GM10847 (cell line): ENCODE data around the gene TC2N.

Source experiments
- POLR2A ChIP-seq: IDR thresholded peaks from 2 replicates; pipeline ENCODE4 v1.6.1; 2011; ENCODE audit not compliant: insufficient read length; ENCODE audit errors: extremely low read depth

The TC2N gene

DNA sequence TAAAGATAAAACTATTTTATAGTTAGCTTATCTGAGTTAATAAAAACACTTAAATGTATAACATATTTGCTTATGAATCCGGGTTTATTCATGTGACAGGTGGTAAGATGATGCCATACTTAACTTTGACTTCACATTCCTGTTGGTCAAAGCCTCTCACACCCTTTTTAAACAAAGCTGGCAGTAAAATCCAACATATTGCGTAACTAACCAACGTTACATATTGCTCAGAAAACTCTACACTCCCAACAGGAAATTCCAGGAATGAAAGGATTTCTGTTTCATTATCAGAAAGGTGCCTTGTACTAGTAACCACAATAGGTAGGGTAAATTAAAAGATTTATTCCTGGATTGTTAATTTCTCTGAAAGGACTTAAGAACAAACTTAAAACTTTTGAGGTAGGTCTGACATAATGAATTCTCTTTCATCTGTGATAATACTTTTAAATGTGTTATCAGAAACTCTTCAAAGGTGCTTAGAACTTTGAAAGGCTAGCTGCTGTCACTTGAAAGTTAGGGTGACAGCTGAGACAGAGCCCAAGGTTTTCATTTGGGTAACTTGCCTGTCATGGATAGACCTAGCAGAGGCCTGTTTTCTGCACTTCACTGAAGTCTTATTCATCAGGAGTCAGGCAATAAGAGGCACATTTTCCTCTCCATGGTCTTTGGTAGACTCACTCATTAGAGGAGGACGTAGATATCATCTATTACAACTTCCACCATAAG, 111.6 kb downstream of the TC2N start:
- no peak for TF ChIP-seq POLR2A

DNA sequence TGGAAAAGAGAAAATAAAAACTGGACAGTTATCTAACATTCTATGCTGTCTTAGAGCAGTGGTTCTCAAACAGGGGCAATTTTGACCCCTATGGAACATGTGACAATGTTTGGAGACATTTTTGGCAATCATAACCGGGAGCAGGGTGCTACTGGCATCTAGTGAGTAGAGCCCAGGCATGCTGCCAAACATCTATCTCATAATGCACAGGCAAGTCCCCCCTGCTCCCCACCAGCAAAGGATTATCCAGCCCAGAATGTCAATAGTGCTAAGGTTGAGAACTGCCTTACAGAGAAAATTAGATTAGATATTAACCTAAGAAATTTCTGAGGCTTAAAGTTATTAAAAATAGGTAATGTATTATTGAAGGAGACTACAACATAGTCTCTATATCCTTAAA, 112.5 kb downstream of the TC2N start:
- TF ChIP-seq POLR2A, result no peak

DNA sequence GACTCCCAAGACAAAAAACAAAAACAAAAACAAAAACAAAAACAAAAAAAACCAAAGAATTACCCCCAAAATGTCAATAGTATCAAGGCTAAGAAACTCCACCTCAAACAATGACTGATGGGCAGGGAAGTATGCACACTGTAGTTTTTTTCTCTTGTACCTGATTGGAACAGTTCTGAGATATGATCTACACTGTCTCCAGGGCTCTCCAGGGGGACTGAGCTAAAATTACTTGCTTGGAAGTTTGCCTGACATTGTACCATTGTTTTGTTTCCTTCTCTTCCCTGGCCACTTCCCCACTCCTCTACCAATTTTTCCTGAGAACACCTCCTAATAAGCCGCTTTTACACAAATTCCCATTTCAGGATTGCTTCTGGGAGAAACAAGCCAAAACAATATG, 113.2 kb downstream of the TC2N start:
- TF ChIP-seq POLR2A, result no peak

GRCh38 chr14:91753501-91754128, 113.7 kb downstream of the TC2N start:
- TF ChIP-seq POLR2A, result no peak

- no peak for TF ChIP-seq POLR2A
Measured at GRCh38 chr14:91752961-91753360, 114.4 kb downstream of the TC2N start.

GRCh38 chr14:91751719-91752118, 115.6 kb downstream of the TC2N start:
- TF ChIP-seq POLR2A, result no peak

DNA sequence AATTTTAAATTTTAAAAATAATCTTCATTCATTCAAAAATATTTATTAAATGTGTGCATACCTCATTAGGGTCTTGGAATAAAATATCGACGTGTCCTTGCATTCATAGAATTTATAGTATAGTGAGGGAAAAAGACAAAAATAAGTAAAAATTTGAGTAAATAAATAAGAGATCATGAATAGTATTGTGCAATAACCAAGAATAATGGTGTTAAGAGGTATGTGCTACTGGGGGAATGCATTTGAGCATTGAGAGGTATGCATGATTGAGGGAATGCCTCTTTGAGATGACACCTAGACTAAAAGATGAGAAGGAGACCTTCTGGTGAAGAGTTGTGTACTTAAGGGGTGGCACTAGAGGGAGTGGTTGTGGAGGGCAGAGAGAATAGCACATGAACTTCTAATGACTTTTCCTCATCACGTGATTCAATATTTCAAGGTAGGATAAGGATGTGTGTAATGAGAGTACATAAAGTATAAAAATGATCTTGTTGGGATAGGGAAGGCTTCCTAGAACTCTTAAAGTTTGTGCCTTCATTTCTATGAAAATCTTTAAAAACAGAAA, 116.6 kb downstream of the TC2N start:
- no peak for TF ChIP-seq POLR2A

DNA sequence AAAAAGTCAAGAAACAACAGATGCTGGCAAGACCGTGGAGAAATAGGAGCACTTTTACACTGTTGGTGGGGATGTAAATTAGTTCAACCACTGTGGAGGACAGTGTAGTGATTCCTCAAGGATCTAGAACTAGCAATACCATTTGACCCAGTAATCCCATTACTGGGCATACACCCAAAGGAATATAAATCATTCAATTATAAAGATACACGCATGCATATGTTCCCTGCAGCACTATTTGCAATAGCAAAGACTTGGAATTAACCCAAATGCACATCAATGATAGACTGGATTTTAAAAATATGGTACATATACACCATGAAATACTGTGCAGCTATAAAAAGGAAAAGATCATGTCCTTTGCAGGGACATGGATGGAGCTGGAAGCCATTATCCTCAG, 117.5 kb downstream of the TC2N start:
- no peak for TF ChIP-seq POLR2A

- TF ChIP-seq POLR2A, result no peak
Measured at GRCh38 chr14:91748049-91748448, 119.3 kb downstream of the TC2N start.

DNA sequence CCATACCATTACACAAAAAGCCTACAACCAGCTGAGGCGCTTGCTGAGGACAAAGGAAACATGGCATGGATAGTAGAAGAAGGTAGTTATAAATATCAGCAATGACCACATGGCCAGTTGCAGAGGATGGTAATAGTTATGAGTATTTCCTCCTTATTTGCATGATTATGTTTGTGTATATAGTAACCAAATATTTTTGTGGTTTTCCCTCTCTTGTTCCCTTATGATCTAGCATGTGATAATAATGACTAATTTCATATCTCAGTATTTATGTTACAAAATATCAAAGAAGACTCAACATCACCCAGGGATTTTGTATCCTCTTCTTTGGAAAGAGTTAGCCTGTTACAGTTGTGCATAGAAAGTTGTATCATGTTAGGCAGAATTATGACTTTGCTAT, 122.0 kb downstream of the TC2N start:
- no peak for TF ChIP-seq POLR2A

DNA sequence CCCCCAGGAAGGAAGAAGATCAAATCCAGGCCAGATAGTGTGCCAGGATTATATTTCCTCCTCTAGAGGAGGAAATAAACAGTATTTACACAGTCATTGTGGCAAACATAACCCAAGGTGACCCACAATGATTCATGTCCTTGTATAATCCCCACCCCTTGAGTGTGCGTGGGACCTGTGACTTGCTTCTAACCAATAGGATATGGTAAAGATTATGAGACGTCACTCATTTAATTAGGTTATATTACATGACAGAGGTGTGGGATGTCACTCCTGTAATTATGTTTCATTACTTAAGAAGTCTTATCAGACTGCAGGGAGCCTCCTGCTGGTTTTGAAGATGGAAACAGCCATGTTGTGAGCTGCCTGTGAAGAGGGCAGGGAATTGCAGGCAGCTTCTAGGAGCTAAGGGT, 123.3 kb downstream of the TC2N start:
- no peak for TF ChIP-seq POLR2A

- no peak for TF ChIP-seq POLR2A
Measured at GRCh38 chr14:91743305-91743653, 124.1 kb downstream of the TC2N start.

- no peak for TF ChIP-seq POLR2A
Measured at GRCh38 chr14:91742621-91743304, 124.6 kb downstream of the TC2N start.

GRCh38 chr14:91737619-91738018, 129.7 kb downstream of the TC2N start:
- TF ChIP-seq POLR2A, result no peak

DNA sequence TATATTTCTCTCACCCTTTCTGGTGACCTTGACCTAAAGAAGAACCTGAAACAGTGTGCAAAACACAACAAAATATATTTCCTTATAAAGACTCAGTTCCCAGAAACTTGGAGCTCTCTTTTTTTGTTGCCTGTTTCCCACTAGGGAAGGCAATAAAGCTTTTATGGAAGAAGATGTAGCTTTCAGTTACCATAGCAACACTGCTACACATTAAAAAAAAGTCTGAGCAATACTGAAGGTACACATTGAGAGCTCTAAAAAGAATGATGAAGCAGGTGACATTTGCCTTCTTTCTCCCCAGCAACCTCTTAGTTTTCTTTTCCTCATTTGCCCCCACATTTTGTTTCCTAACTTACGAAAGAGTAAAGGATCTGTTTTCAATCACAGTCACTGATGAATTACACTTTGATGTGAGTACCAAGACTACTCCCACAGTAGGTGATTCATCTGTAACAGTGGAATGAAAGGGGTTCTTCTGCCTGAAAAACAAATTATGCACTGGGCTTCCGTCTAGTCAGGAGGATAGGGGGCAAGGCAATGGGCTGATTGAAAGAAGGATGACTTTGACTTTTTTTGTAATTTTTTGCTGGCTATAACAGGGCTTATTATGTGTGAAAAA, 134.4 kb downstream of the TC2N start:
- no peak for TF ChIP-seq POLR2A

- no peak for TF ChIP-seq POLR2A
Measured at GRCh38 chr14:91732439-91732838, 134.9 kb downstream of the TC2N start.
